ENCODE data around the gene DDIT4.
"Not testable (repeated sequence)": the region's sequence is repeated elsewhere in the genome, so short reads cannot be mapped to it uniquely, and the experiment has no call there.

The DDIT4 gene

DNA sequence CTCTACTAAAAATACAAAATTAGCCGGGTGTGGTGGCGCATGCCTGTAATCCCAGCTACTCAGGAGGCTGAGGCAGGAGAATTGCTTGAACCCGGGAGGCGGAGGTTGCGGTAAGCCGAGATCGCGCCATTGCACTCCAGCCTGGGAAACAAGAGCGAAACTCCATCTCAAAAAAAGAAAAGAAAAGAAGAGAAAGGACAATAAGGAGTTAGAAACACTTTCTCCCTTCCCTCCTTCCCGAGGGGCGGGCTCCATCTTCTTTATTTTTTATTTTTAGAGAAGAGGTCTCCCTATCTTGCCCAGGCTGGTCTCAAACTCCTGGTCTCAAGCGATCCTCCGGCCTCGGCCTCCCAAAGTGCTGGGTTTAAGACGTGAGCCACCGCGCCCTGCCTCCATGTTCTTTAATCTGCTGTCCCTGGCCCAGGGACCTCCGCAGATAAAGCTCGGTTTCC is 23.1 kb downstream of the DDIT4 start:
- DNase-seq (ENCODE audit: low spot score) = not testable (repeated sequence)

DNA sequence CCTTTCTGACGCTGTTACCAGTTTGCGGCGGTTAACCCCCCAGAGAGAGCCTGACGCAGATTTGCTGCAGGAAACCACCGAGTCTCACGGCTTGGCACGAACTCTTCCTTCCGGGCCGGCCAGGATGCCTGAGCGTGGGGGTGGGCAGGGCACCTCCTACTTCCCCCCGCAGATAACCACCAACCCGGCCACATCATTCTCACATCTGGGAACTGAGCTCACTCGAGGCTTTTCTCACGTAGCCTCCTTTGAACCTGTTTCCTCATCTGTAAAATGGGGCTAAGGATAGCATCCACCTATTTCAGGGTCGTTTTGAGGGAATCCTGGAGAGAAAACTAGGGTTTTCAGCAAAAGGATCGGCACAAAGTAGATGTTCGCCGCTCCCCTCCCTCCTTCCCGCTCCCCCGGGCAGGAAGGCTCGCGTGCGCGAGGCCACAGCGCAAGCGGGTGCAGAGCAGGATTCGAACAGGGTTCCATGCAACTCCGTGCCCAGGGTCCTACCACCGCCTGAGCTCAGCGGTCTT is 23.6 kb downstream of the DDIT4 start:
- DNase-seq (ENCODE audit: low spot score) = no peak

DNA sequence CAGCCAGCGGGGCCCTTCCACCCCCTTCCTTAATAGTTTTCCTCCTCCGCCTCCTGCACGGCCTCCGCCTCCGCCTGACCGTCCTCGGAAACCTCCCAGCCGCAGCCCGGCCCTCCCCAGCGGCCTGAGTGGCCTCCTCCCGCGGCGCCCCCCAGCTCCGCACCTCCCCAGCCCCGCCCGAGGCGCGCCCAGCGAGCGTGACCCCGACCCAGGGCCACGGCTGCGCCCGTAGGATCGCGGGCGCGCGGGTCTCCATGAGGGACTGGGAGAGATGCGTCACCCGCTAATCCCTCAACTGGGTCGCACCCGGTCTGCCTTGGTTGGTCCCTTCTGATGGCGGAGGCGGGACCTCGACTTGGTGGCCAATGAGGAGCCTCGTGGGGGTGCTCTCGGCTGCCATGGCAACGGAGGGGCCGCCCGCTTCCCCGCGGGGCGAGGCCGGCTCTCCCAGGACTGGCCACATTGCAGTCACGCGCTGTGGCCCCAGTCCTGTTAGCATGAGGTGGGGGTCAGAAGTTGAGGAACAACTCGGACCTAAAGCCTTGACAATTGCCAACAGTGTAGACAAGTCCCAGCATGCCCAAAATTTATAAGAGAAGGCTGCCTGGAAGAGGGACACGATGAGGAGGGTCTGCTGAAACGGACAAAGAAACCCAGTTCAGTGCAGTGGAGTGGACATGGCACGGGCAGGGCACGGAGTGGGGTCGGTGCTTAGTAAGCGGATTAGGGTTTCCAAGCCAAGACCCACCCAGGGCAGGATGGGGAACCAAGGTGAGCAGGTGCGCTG is 24.3 kb downstream of the DDIT4 start:
- DNase-seq (ENCODE audit: low spot score) = peak; percentile 98

DNA sequence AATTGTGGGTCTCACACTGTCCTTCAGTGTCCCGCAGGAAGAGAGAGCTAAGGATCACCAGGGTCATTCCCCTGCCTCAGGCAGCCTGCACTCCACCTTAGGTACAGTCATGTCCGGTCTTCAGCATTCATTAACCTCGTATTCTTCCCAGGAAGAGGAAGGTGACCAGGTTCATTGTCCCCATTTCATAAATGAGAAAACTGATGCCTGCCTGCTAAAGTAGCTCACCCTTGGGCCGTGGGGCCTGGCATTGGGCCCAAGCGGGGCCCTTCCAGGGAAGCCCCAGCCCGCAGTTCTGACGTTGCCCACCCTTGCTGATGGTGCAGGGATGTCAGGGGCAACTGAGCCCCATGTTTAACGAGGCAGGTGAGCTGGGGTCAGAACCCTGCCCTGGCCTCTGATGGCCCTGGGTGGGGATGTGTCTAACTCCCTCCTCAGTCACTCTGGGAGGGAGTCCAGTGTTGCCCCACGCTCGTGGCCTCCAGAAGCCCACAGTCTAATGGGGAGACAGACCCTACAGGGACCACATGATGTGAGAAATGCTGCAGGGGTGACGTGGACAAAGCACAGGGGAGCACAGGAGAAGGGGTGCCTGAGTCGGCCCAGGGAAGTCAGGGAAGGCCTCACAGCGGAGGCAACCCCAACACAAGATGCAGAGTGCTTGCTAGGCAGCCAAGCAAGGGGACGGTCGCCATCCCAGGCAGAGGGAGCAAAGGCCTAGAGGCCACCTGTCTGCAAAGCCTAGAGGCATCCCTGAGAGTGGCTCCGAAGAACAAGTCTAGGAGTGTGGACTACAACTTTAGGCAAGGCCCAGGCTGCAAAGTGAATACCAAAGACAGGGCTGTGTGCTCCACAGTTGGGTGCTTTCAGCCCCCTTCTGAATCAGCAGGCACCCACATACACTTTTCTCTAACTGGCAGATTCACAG is 25.1 kb downstream of the DDIT4 start:
- no peak for DNase-seq (ENCODE audit: low spot score)

DNA sequence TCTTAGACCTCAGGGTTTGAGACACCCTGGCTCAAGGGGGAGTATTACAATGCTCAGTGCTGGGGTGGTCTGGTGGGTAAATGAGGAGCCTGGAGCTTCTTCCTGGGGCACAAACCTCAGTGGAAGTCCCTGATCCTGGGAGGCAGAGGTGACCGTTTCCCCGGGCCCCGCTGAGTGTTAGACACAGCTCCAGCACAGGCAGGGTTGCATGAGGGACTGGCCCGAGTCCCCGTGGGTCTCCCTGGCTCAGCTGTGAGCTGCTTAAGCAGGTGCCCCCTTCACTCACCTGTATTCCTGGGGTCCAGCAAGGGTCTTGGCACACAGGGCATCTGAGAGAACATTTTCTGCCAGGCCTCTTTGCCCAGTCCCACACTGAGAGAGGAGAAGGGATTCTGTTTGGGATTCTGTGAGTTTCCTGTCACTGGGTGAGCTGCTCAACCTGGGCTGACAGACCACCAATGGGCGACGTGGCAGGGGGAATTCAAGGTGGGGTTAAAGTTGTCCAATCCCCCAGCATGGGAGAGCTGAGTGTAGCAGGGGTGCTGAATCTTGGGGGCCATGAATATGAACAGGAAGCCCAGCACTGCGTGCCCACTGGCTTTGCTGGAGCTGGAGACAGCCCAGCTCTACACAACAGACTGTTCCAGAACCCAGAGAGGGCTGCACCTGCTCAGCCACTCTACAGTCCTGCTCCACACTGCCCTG is 29.9 kb downstream of the DDIT4 start:
- DNase-seq (ENCODE audit: low spot score) = no peak

DNA sequence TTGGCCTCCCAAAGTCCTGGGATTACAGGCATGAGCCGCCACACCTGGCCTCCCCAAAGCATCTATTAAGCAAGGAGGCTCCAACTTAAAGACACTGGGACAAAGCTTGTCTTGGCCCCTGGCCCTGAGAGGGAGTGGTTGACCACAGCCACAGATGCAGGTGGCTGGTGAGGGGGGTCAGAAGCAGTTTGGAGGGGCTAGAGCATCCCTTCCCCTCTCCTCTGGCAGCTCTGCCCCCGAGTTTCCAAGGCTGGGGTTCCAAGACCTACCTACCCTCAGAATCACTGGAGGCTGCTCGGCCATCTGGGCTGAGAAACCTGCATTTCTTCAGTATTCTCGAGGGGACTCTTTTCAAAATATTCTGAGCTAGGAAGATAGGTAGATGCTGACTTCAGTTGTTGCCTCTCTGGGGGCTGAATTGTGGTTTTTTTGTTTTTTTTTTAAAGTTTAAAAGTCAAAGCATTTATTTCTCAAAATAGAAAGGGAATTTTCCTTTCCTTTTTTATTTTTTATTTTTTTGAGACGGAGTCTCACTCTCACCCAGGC is 32.6 kb downstream of the DDIT4 start:
- no peak for DNase-seq (ENCODE audit: low spot score)

DNA sequence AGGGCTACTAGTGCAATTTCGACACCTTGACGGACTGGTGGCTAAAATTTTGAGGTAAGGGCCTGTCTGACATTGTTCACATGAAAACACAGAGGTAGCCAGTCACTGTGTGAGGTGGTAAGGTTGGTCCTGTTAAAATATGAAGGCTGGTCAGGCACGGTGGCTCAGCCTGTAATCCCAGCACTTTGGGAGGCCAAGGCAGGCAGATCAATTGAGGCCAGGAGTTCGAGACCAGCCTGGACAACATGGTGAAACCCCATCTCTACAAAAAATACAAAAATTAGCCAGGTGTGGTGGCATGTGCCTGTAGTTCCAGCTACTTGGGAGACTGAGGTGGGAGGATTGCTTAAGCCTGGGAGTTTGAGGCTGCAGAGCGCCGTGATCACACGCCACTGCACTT is 34.0 kb downstream of the DDIT4 start:
- DNase-seq (ENCODE audit: low spot score) = not testable (repeated sequence)

DNA sequence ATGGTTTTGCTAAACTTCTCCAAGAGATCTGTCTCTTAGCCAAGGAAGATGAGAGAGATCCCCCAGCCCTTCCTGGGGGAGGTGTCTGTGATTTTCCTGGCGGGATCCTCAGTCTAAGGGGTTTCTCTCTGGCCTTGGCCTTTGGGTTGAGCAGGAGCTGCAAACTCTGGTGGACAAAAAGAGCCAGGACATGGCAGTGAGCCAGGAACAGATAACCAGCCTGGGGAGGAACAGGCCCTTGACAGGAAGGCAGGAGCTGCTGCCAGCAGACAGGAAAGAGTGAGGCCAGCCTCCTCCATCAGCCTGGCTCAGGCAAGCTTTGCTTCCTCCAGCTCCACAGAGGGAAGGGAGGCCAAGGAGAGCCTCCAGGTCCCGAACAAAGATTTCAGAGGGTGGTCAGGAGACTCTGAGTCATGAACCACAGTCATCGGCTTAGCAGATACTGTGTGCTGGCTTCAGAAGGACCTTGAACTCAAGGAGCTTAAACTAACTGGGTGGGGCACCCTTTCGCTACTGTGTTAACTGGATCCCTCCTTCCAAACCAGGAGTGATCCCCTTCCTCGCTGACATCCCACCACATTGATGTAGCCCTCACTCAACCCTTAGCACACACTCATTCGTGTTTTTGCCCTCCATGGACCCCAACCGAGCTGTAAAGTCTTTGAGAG is 34.7 kb downstream of the DDIT4 start:
- DNase-seq (ENCODE audit: low spot score) = no peak

DNA sequence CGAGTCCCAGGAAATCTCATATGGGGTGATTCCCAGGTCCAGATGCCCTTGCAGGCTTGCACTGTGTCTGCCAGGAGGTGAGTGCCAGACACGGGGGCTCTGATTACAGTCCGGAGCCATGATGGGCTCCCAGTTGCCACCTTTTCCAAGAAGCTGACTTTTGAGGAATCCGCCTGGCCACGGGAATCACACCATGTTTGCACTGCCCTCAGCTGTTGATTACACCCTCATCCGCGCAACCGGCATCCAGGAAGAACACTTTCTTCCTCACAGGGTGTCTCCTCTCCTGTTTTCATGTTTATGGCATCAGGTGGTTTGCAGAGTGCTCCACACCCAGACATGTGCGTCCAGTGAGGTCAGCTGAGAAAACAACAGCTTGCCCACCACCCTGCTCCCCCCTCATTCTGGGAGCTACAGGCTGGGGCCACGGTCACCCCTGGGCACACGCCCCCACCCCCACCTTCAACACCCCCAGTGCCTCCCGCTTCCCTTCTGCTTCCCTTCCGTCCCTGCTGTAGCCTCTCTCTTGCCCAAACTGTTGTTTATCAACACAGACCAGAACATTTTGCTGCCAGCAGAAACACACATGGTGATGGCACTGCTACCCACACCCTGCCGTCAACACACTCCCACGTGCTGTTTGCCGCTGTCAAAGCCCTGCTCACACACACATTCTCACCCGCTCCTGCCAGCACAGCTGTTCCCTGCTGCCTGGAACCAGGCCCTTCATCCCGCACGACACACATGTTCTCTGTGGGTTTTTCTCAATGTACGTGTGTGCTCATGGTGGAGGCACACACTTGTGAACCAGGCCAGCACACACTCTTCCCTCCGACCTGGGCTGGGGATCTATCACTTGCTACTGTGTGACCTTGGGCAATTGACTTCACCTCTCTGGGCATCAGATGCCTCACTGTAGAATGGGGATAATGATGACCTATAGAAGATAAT is 35.8 kb downstream of the DDIT4 start:
- DNase-seq (ENCODE audit: low spot score) = no peak

DNA sequence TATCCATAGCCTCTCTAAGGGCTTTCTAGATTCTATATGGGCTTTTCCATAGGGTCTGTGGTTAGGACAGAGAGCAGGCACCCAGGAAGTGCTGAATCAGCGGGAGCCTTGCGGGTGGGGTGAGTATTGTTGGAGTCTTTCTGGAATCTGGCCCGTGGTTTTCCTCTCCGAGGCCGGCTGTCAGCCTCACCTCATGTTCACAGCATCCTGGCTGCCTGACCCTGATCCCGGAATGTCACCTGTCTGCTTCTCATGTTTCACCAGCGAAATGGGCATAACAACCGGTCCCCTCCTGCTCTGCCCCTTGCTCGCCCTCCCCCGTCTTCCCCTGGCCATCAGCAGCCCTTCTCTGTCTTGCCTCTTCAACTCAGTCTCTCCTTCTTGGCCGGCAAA is 36.5 kb downstream of the DDIT4 start:
- DNase-seq (ENCODE audit: low spot score) = no peak

DNA sequence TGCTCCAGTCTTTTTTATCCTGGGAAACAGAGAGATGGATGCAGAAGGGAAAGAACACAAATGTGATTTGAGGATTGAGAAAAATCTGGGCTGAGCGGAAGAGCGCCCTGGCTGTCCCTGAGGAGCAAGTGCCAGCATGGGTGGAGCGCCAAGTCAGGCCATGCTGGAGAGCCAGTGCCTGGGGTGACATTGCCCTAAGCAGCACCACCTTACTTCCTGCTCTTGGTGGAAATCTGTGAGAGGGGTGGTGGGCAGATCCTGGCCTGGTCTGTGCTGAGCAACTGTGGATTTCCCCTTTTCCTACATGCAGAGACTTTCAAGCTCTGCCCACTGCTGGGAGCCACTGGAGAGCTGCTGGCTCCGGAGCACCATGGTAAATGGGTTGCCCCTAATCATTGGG is 36.9 kb downstream of the DDIT4 start:
- no peak for DNase-seq (ENCODE audit: low spot score)

DNA sequence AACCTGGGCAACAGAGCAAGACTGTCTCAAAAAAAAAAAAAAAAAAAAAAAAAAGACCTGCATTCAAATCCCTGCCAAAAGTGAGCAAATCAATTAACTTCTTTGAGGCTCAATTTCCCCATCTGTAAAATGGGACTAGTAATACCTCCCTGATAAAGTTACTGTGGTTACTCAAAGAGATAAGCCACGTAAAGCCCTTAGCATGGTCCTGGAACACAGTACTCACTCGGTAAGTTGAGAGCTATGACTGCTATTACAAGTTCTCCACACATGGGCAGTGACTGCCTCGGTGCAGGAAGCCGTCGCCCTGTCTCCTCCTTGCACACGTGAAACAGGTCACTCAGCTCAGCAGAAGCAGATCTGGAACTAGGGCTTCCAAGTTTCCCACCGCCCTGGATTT is 37.9 kb downstream of the DDIT4 start:
- no peak for DNase-seq (ENCODE audit: low spot score)

DNA sequence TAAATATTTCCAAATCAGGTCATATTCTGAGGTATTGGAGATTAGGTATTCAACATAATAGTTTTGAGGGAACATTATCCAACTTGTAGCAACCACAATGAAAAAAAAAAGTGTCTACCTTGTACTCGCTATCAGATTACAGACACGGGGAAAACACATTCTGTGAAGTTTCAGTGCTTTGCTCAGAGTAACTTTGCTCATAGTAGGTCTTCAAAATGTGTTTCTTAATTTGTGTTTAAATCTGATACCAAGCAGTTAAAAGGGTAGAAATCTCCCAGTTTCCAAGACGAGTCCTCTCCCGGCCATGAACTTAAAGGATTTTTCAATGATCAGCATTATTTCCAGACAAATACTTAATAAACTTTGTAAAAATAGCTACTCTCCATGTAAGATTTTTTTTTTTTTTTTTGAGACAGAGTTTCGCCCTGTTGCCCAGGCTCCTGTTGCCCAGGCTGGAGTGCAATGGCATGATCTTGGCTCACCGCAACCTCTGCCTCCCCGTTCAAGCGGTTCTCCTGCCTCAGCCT is 39.2 kb downstream of the DDIT4 start:
- DNase-seq (ENCODE audit: low spot score) = no peak

DNA sequence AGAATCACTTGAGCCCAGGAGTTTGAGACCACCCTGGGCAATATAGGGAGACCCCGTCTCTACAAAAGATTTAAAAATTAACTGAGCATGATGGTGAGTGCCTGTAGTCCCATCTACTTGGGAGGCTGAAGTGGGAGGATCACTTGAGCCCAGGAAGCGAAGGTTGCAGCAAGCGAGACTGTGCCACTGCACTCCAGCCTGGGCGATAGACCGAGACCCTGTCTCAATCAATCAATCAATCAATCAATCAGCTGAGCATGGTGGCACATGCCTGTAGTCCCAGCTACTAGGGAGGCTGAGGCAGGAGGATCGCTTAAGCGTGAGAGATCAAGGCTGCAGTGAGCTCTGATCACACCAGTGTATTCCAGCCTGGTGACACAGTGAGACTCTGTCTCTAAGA is 40.5 kb downstream of the DDIT4 start:
- DNase-seq (ENCODE audit: low spot score) = no peak

DNA sequence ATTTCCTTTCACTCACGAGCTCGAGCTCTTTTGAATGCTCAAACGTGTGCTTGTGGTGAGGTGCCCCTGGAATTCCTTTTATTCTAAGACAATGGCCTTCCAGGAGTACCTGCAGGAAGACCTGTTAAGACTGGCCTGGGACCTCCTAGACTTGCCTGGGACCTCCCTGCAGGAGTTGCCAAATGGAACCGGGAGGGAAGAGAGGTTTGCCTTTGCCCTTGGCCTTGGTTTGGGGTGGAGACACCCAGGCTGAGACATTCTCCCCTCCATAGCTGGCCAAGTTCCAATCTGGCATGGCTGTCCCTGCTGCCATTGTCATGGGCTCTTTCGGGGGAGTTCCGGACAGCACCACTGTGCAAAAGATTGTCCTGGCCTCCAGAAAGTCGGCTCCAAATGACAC is 41.3 kb downstream of the DDIT4 start:
- DNase-seq (ENCODE audit: low spot score) = no peak

DNA sequence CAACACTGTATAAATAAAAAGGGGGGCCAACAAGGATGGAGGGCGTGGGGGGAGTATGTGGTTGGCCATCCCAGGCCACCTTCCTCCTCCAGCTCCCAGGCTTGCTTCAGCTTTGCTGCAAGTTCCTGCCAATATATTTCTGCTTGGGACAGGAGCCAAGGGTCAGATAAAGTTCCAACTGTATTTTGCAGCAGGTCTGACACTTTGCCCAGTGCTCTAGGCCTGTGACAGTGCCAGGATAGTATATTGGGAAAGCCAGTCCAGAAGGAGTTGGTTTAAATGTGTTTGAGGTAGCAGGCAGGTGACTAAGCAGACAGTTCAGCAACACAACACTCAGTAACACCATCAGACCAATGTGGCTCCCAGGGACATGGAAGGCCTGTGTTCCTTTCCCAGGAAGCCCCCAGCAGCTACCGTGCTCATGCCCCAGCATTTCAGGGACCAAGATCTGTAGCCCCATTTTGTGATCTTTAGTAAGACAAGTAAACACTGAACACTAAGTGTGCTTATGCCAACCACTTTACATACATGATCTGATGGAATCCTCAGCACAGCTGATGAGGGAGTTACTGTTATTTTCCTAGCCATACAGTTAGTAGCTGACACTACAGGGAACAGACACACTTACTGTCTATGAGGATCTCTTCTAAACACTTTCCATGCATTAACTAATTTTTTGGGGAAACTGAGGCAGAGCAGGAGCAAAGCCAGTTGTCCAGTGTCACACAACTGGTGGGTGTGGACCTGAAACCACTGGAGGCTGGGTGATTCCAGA is 42.1 kb downstream of the DDIT4 start:
- no peak for DNase-seq (ENCODE audit: low spot score)

DNA sequence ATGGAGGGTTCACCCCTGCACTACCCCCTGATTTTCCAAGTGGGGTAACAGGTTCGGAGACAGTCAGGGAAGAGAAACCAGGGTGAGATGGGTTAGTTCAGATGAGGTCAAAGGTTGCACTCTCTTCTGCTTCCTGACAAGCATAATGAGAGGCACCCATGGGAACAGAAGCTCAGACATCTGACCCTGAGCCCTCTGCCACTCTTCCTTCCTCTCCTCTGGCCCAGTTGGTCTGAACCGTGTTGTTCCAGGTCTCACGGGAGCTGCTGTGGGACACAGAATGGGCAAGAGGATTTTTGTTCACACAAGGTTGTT is 42.6 kb downstream of the DDIT4 start:
- DNase-seq (ENCODE audit: low spot score) = no peak

DNA sequence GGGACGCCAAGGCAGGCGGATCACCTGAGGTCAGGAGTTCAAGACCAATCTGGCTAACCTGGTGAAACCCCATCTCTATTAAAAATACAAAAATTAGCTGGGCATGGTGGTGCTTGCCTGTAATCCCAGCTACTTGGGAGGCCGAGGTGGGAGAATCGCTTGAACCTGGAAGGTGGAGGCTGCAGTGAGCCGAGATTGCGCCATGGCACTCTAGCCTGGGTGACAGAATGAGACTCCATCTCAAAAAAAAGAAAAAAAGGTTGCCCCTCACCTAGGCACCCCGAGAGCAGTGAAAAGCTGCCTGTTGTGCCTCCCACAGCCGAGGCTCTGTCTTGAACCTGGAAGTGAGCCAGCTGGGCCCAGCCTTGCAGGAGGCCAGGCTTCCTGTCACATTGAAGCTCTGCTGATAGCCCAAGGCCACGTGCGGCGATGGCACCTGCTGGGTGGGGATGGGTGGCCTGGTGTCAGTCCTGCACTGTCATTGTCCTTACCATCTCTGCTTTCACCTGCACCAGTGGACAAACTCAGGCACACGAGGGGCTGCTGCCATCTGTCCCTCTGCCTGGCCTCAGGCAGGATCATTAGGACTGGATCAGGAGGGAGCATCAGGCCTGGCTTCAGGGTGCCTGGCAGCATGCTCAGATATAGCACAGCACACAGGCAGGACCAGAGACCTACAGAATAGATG is 43.2 kb downstream of the DDIT4 start:
- DNase-seq (ENCODE audit: low spot score) = no peak
